ENCODE measurements around the gene CLEC1A. TPM values are rescaled to one million over a fixed set of nuclear protein-coding genes. Genes with fewer than 3 reads are reported as not detected.

The CLEC1A gene
- total and polyA plus RNA-seq, 2 of the 13 experiments (the other 11 are each of a cell fraction or from before 2014, with no cell fraction given) = not detected

GRCh38 chr12:10048526-10048925 is 50.3 kb downstream of the CLEC1A start:
- no peaks in the 10 kb centered on the region for H3K79me2 ChIP-seq (ENCODE audit: insufficient read depth, low read length)
- no peaks in the 10 kb centered on the region for H3K27me3 ChIP-seq (ENCODE audit: control insufficient read depth in 1 of 2, insufficient read depth in 2 of 2, low read length in 2 of 2)
- H3K4me1 ChIP-seq (ENCODE audit: insufficient read depth, low read length) = no peaks in the 10 kb centered on the region
- no peak for ATAC-seq
- H3K4me2 ChIP-seq (ENCODE audit: low read depth, low read length) = no peak overlapping the region
- no peak overlapping the region for H3K27ac ChIP-seq (ENCODE audit: extremely low read length, insufficient read depth, low read length)
- no TSS peak for BruUV-seq (replicated peaks)
- no peak for TF ChIP-seq HOXD1 (CRISPR knock-in tag; IDR thresholded peaks at IDR 0.05)
- intact Hi-C loops (cut with micrococcal nuclease; ENCODE audit: unreplicated experiment) = no loop called here
- H3K9me3 ChIP-seq (ENCODE audit: low read length) = no peaks in the 10 kb centered on the region
- DNase-seq (ENCODE audit: low spot score) = no peak
- ChIA-PET POLR2A (no interaction called here), CTCF (ENCODE audit: low intra/inter-chr PET ratio, low total read pairs) (no interaction called here)
- H3K36me3 ChIP-seq (replicated peaks in 1 of 2; ENCODE audit: control insufficient read depth in 1 of 2, insufficient read depth in 2 of 2, low read length in 2 of 2) = no peaks in the 10 kb centered on the region
- no peak overlapping the region for H2AFZ ChIP-seq (ENCODE audit: low read length)
- H3K9ac ChIP-seq (ENCODE audit: insufficient read depth, low read depth, low read length) = no peak overlapping the region
- no peak overlapping the region for H3K4me3 ChIP-seq (replicated peaks in 1 of 3; ENCODE audit: insufficient read depth in 1 of 3, low read depth in 2 of 3, low read length in 3 of 3)
- no peaks in the 10 kb centered on the region for H4K20me1 ChIP-seq (ENCODE audit: insufficient read depth, low read length)
- WGBS (ENCODE audit: low lambda C conversion rate) = 28% methylated on average over 3 of the region's 3 CpGs
- in situ Hi-C loops (cut with HindIII; ENCODE audit: extremely low pct_ligation_motif_present, low pct_unique_long_range_greater_than_20kb) = no loop called here
- FAIRE-seq = no peak

- ATAC-seq = no peak
- no peak overlapping the region for H2AFZ ChIP-seq (ENCODE audit: low read length)
- no peaks in the 10 kb centered on the region for H3K9me3 ChIP-seq (ENCODE audit: low read length)
- POLR2A ChIA-PET = no interaction called here
- H3K79me2 ChIP-seq (ENCODE audit: insufficient read depth, low read length) = no peaks in the 10 kb centered on the region
- no peak for DNase-seq (ENCODE audit: low spot score)
- in situ Hi-C loops (cut with HindIII; ENCODE audit: extremely low pct_ligation_motif_present, low pct_unique_long_range_greater_than_20kb) = no loop called here
- no peaks in the 10 kb centered on the region for H3K27me3 ChIP-seq (ENCODE audit: control insufficient read depth in 1 of 2, insufficient read depth in 2 of 2, low read length in 2 of 2)
- no peaks in the 10 kb centered on the region for H3K4me1 ChIP-seq (ENCODE audit: insufficient read depth, low read length)
- TF ChIP-seq TBX2 (CRISPR knock-in tag; IDR thresholded peaks at IDR 0.05; ENCODE audit: borderline replicate concordance) = no peak
- no peak for TF ChIP-seq ZMAT3 (CRISPR knock-in tag; conservative IDR thresholded peaks at IDR 0.05)
- no peak for TF ChIP-seq ZNF660 (CRISPR knock-in tag; IDR thresholded peaks at IDR 0.05; ENCODE audit: borderline replicate concordance, low read depth)
- no peak for TF ChIP-seq PATZ1 (CRISPR knock-in tag; IDR thresholded peaks at IDR 0.05)
- TF ChIP-seq ZNF564 (CRISPR knock-in tag; IDR thresholded peaks at IDR 0.05) = no peak
- no peak for TF ChIP-seq ZNF83 (CRISPR knock-in tag; IDR thresholded peaks at IDR 0.05; ENCODE audit: borderline replicate concordance)
- no peak for TF ChIP-seq ZNF292 (CRISPR knock-in tag; IDR thresholded peaks at IDR 0.05; ENCODE audit: borderline replicate concordance, low read depth)
- no peak for TF ChIP-seq TFE3 (CRISPR knock-in tag; IDR thresholded peaks at IDR 0.05)
- no peak for TF ChIP-seq ATF7 (IDR thresholded peaks at IDR 0.05)
- TF ChIP-seq ATF7 (CRISPR knock-in tag; IDR thresholded peaks at IDR 0.05) = no peak
- no peak for TF ChIP-seq ARNT2 (CRISPR knock-in tag; IDR thresholded peaks at IDR 0.05; ENCODE audit: low read depth)
- TF ChIP-seq KDM3A (CRISPR knock-in tag; IDR thresholded peaks at IDR 0.05; ENCODE audit: low read depth) = no peak
- no peak for TF ChIP-seq ZNF230 (CRISPR knock-in tag; IDR thresholded peaks at IDR 0.05)
- TF ChIP-seq ZNF530 (CRISPR knock-in tag; IDR thresholded peaks at IDR 0.05; ENCODE audit: low read depth) = no peak
- no peak overlapping the region for H3K4me2 ChIP-seq (ENCODE audit: low read depth, low read length)
- no peak for FAIRE-seq
- H3K27ac ChIP-seq (ENCODE audit: extremely low read length, insufficient read depth, low read length) = no peak overlapping the region
- no peaks in the 10 kb centered on the region for H3K36me3 ChIP-seq (replicated peaks in 1 of 2; ENCODE audit: control insufficient read depth in 1 of 2, insufficient read depth in 2 of 2, low read length in 2 of 2)
- CTCF ChIA-PET (ENCODE audit: low intra/inter-chr PET ratio, low total read pairs) = no interaction called here
- no peak overlapping the region for H3K9ac ChIP-seq (ENCODE audit: insufficient read depth, low read depth, low read length)
- H3K4me3 ChIP-seq (replicated peaks in 1 of 3; ENCODE audit: insufficient read depth in 1 of 3, low read depth in 2 of 3, low read length in 3 of 3) = no peak overlapping the region
- intact Hi-C loops (cut with micrococcal nuclease; ENCODE audit: unreplicated experiment) = no loop called here
- H4K20me1 ChIP-seq (ENCODE audit: insufficient read depth, low read length) = no peaks in the 10 kb centered on the region
- no TSS peak for BruUV-seq (replicated peaks)
Observed at GRCh38 chr12:10042167-10042566, 56.6 kb downstream of the CLEC1A start.
